Fibroblast of pulmonary artery (primary cell): ENCODE results near the gene GPR180.

Experiments
- DNase-seq: peaks from one replicate; pipeline ENCODE4 v3.0.0-alpha.2; 2010; ENCODE audit warnings: low read depth
- H3K4me3 ChIP-seq: replicated peaks from 2 replicates; pipeline ENCODE4 v1.5.1; 2011; ENCODE audit warnings: low read depth, mild to moderate bottlenecking, control low read depth, low read length, moderate library complexity
- CTCF ChIP-seq: IDR thresholded peaks from 2 replicates; pipeline ENCODE4 v1.5.1; 2011; ENCODE audit warnings: mild to moderate bottlenecking, control low read depth, low read length, inconsistent platforms; ENCODE audit errors: missing control alignments

GPR180 gene

GRCh38 chr13:94559222-94559795 lies 42.3 kb upstream of the GPR180 start:
- DNase-seq = no peak
- TF ChIP-seq CTCF = no peak
- H3K4me3 ChIP-seq = no peak overlapping the region

GRCh38 chr13:94560116-94560515 lies 41.5 kb upstream of the GPR180 start:
- no peak for TF ChIP-seq CTCF
- no peak for DNase-seq
- H3K4me3 ChIP-seq = no peak overlapping the region

- no peak for TF ChIP-seq CTCF
- no peak overlapping the region for H3K4me3 ChIP-seq
- DNase-seq = no peak
These were observed 40.5 kb upstream of the GPR180 start for GRCh38 chr13:94561126-94561525.

- no peak overlapping the region for H3K4me3 ChIP-seq
- no peak for TF ChIP-seq CTCF
- no peak for DNase-seq
These were observed 34.1 kb upstream of the GPR180 start for GRCh38 chr13:94567581-94567980.

GRCh38 chr13:94568443-94568842 lies 33.2 kb upstream of the GPR180 start:
- TF ChIP-seq CTCF = no peak
- no peak overlapping the region for H3K4me3 ChIP-seq
- no peak for DNase-seq

- DNase-seq = no peak
- no peak for TF ChIP-seq CTCF
- no peak overlapping the region for H3K4me3 ChIP-seq
These were observed 32.0 kb upstream of the GPR180 start for GRCh38 chr13:94569615-94570014.

- H3K4me3 ChIP-seq = no peak overlapping the region
- TF ChIP-seq CTCF = no peak
- no peak for DNase-seq
These were observed 22.6 kb upstream of the GPR180 start for GRCh38 chr13:94579063-94579462.
